ENCODE data around the gene SEMA3F.

The SEMA3F gene

GRCh38 chr3:50157827-50158529 is 2.9 kb downstream of the SEMA3F start:
- DNase-seq: no peak

DNA sequence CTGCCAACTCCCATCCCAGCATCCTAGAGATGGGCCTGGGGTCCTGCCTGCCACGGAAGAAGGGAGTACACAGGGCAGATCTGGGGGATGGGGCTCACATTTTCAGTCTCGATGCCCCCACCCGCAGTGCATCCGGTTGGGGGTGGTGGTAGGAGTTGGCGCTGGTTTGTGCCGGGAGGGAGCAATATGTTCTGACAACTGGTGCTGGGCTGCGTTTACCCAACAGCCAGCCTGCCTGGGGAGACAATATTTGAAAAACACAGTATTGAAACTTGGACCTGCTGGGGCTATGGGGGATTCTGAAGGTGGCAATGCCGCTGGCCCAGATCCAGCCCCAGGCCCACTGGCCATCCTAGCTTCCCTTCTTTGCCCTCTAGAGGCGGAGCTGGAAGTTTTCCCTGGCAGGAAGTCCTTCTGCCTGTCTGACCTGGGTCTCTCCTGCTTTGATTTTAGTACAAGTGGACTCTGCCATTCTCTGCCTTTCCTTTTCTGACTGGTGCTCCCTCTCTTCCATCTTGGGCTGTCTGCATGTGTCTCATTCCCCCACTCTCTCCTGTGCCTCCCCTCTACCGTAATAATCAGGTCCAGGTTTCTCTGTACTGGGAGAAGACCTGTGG is 3.5 kb downstream of the SEMA3F start:
- no peak for DNase-seq

DNA sequence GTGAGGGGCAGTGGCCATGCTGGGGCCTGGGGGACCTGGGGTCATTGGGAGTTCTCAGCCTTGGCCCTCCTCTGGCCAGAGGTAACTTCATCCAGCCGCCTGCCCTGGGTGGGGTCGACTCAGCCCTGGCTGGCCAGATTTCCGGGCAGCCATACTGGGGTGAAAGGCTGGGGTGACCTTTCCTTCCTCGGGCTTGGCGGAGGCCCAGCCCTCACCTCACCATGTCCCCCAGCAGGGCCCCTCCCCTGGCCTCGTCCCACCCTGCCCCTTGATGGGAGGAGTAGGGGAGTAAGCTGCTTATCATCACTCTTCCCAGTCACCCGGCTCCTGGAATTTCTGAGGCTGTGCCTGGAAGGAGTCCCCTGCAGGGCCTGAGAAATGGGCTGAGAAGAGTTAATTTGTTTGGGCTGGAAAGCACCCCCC is 5.4 kb downstream of the SEMA3F start:
- no peak for DNase-seq

- no peak for DNase-seq
Observed at GRCh38 chr3:50161320-50161719, 6.2 kb downstream of the SEMA3F start.

DNA sequence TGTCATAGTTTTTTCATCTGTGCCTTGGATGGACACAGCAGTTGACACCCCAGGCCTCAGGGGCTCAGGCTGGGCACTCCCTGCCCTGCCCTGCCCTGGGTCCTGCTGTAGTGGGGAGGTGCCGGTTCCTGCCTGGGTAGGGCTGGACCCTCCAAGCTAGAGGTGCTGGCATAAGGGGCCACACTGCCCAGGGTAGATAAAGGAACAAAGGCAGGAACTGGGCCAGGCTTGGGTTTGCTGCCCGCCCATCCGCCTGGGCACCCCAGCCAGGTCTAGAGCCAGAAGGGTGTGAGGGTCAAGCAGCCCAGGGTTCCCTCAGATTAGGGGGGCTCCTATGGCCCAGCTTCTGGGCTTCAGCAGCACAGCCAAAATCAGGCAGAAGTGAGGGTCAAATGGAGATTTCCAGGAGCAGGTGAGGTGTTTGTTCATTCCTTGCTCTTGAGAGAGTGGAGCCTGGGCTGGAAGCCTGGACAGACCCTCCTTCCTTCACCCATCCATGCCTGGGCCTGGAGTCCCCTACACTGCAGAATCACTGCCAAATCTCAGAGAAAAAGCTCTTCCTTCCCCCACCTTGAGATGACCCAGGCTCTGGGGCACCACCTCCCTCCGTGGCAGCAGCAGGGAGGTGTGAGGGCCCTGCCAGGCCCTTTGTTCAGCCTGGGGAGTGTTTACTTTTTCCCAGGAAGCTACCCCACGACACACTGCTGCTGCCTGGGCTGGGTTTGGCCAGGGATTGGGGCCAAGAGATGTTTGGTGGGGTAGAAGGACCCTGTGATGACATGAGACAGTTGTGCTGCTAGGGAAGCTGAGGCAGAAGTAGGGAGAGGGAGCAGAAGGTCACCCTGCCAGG is 7.1 kb downstream of the SEMA3F start:
- no peak for DNase-seq

GRCh38 chr3:50163572-50164455 is 8.7 kb downstream of the SEMA3F start:
- no peak for DNase-seq

DNA sequence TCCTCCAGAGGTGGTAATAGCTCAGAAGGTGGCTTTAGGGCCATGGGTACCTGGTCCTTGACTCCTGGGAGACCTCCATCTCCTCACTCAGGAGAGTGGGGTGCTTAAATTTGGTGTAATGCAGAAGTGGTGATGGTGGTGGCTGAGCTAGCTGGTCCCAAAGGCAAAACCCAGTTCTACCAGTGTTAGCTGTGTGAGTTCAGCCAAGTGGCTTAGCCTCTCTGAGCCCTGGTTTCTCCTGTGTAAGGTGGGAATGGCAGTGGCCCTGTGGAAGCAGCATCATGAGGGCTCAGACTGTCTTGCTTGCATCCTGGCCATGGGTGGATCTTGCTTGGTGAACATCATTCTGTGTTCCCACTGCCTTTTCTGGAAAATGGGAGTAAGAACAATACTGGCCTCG is 9.4 kb downstream of the SEMA3F start:
- DNase-seq: no peak

- no peak for DNase-seq
Observed at GRCh38 chr3:50164984-50165909, 10.1 kb downstream of the SEMA3F start.

DNA sequence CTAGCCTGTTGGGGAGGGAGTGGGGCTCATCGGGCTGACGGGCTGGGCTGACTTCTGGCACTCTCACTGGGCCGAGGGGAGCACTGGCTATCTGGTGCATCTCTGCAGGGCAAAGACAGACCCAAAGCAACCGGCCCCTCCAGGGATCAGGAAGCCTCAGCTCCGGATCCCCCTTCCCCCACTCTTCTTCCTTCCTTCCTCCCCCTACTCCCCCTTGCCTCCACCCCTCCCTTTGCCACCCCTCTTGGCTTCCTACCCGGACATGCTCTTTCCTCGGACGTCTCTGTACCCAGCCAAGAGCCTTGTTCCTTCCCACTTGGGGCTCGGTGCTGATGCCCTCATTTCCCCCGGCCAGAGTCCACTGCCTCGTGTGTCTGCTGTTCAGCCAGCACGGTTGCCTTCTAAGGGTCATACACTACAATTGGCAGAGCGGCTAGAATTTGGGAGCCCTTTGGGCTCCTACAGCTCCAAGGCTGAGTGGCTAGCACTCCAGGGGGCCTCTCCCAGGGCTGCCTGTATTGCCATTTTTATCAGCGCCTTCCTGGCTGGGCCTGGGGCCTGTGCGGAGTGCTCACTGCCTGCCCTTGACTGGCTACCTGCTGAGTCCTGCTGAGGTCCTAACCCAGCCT is 10.9 kb downstream of the SEMA3F start:
- DNase-seq: no peak

GRCh38 chr3:50166620-50167019 is 11.5 kb downstream of the SEMA3F start:
- no peak for DNase-seq

DNA sequence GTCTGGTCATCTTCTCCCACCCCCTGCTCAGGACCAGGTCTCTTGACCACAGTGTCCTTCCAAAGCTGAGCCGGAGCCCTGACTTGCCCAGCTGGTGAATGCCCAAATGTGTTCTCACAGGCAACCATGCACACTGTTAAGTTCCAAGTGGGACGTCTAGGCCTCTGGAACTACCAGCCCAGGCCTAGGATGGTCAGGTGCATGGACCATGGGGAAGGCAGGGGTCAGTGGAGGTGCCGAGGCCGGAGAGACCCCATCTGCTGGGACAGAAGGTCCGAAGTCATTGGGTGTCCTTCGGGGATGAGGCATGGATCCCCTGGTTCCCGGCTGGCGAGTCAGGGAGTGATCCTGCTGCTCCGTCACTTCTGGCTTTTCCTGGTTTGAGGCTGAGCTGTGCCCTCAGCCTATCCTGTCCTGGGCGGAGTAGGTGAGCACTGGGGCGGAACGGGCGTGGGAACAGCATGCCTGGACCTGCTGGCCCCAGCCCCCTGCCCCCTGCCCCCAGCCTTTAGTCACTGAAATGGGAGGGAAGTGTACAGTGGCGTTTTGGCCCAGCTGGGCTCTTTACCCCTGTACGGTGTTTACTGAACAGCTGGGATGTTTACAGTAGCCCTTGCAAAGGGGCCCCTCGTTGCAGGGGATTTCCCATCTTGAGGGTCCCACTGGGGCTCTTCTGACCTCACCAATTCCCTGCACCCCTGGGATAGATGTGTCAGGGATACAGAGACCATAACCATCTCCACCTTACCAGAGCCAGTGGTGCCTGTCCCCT is 12.1 kb downstream of the SEMA3F start:
- DNase-seq: no peak

DNA sequence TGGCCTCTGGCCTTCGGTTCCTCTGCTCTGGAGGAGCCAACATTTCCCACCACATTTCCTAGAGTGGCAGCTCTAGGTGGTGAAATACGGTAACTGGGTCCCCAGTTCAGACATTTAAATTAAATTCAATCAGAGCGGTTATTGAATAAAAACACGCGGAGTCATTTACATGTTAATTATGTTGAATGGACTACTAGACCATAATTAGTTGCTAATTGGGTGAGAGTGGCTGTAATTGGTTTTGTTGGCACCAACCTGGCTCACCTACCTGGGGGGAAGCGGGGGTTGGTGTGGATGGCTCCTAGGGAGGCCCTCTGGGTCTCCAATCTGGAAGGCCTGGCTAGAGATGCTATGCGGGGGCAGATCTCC is 12.7 kb downstream of the SEMA3F start:
- no peak for DNase-seq

GRCh38 chr3:50168388-50168787 is 13.3 kb downstream of the SEMA3F start:
- DNase-seq: no peak

- DNase-seq: no peak
Observed at GRCh38 chr3:50168791-50169190, 13.7 kb downstream of the SEMA3F start.

- no peak for DNase-seq
Observed at GRCh38 chr3:50169232-50169832, 14.2 kb downstream of the SEMA3F start.

- no peak for DNase-seq
Observed at GRCh38 chr3:50169858-50170257, 14.7 kb downstream of the SEMA3F start.

- DNase-seq: no peak
Observed at GRCh38 chr3:50170689-50171088, 15.6 kb downstream of the SEMA3F start.

DNA sequence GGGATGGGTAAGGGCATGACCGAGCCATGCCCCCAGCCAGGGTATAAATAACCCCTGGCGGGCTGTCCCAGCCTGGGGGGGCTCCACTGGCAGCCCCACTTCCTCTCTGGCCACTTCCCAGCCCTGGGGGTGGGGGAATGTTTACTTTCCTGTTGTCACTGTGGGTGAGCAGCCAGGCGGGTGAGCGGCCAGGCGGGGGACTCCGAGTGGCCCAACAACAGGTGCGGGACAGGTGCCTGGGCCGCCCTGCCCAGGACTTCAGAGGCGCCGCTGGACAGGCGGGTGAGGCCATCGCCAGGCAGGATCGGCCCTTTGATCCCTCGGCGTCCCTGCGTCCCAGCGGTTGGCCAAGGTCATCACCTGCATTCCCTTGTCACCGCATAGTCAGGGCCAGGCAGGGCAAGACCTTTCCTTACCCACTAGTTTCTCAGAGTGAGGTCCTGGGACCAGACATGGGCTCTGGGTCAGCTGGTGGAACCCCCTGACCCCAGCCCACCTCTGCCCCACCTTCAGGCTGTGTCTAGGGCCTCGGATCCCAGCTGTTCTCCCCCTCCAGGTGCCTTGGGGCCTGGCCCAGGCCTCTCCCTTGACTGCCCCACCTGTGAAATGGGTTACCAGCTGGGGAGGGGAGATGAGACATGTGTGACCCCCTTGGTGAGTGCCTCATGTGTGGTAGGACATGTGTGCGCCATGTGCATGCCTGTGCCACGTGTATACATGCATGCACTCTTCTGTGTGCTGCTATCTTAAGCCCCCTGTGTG is 16.6 kb downstream of the SEMA3F start:
- DNase-seq: no peak

GRCh38 chr3:50172626-50173220 is 17.6 kb downstream of the SEMA3F start:
- DNase-seq: no peak
